ENCODE results near the gene GLCCI1.

Gene GLCCI1

DNA sequence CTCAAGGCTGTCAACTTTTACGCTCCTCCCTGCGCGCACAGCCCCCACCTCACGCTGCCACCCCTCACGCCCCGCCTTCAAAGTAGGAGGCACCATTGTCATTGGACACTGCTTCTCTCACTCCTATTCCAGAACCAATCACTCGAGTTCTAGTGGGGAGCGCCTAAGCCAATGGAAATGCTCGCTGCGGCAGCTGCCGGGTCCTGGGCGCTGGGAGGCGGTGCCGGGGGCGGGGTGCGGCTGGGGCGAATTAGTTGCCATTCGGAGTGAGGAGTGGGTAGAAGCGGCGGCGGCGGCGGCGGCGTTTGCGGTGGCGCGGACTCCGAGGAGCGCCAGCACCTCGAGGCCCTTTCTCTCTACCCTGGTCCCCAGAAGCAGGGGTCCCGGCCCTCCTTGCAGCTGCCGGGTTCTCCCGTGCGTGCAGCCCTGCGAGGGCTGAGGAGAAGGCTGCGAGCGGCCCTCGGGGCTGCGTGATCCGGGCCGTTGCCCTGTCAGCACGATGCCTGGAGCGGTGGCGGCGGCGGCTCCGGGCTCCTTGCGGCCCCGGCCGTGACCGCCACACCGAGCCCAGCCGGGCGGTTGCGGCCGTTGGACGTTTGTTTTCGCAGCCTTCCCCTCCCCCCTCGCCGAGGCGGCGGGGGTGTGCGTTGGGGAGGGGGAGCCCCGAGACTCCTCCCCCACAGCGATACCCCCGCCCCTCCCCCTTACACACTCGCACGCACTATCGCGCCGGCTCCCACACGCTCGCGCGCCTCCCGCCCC lies at the start of gene GLCCI1:
TSS of gene GLCCI1 (plus strand) at position 253 of the 762 bp plus-strand sequence. CDS start 555 bp downstream, outside the sequence.
- in situ Hi-C loops (cut with MboI; ENCODE audit: low pct_unique_long_range_greater_than_20kb, low sequenced_read_pairs): no loop called here
- peak; percentile 98 for DNase-seq

DNA sequence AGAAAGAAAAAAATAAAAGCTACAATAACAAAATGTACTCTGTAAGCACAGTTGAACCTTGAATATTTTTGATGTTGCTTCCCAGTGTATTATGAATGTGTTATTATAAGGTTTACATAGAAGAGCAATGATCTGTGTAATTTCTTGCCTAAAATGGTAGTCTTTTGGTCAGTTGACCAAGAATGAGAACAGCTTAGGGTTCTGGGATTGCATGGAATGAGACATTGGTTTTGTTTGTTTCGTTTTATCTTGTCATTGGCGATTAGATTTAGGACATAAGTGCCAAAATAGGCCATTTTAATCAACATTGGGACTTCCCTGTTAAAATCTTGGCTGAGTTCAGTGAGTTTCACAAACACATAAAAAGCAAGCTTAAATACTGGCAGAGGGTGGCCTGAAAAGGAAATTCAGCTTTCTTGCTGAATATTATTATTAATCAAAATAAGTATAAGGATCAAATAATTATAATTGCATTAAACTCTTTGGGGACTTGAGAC lies 49.1 kb upstream of the GLCCI1 start:
- no peak for DNase-seq
- in situ Hi-C loops (cut with MboI; ENCODE audit: low pct_unique_long_range_greater_than_20kb, low sequenced_read_pairs): no loop called here

DNA sequence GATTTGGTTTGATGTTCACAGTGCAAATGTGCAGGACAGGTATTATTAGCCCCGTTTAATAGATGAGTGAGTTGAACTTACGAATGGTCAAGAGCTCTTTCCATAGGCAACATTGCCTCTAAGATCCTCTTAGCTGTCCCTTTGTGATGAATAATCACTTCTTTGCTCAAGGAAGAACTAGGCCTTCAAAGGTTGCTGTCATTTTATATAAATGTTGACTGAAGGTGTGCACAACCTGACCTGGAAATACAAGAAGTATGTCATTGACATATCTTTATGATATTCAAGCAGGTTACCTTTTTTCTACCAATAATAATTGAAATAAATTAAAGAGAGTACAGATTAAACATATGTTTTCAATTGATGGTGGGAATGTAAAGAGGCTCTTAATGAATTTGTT lies 48.5 kb upstream of the GLCCI1 start:
- in situ Hi-C loops (cut with MboI; ENCODE audit: low pct_unique_long_range_greater_than_20kb, low sequenced_read_pairs): no loop called here
- no peak for DNase-seq

DNA sequence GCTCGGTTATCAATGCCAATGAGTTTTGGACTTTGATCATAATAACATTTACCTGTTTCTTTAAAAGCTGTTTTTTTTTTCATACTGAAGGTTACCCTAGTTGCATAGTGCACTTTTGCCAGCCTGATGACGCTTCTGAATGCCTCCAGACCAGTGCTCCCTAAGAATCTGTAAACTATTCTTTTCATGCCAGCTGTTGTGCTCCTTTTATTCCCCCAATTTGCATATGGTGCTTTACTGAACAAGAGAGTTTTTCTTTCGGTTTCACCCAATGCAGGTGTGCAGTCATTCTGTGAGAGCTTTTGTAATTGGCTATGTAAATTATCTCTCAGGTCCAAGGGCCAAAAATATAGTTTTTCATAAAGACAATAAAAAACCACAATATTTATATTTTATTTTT lies 48.1 kb upstream of the GLCCI1 start:
- DNase-seq: no peak
- in situ Hi-C loops (cut with MboI; ENCODE audit: low pct_unique_long_range_greater_than_20kb, low sequenced_read_pairs): no loop called here

DNA sequence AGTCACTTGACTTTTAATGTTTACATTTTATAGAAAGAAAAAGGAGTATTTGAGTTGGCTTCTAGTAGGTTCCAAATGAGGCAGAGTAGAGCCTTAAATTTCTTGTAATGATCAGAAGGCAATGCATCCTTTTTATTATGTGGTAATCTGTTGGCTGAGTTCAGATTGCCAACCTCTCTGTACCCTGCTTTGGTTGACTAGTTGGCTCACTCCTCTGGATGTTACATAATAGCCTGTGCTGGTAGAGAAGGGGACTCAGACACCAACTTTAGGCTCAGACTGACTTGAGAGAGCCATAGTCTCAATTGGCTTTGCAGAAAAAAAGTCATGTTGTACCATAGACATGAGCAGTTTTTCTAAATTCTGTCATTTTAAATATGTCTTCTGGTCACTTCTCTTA lies 46.8 kb upstream of the GLCCI1 start:
- DNase-seq: no peak
- in situ Hi-C loops (cut with MboI; ENCODE audit: low pct_unique_long_range_greater_than_20kb, low sequenced_read_pairs): no loop called here

DNA sequence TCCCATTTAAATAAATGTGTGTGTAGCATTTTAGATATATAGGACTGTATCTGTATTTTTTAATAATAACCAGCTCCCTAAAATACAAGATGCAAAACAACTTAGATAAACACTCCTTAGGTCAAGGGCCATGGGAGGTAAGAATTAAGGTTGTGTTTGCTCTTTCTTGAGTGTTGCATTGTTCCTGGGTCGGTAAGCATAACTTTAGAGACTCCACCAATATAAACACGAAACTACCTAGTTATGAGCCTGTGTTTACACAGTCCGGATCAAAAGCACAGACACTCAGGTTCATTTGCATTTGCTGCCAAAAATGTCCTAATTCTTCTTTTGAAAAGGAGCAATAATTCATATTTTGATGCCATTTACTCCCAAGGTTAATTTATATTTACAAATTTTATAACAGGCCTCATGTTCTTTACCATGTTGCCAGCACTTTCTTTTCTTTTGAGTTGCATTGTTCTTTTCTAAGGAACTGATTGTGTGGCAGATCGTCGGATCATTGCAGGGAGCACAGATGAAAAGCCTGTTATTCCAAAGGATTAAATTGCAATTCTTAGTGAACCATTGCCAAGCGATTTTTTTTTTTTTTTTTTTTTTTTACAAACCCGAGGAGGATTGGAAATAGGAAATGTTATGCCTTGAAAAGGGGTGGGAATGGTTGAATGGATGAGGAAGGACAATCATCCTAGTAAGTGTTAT lies 45.8 kb upstream of the GLCCI1 start:
- in situ Hi-C loops (cut with MboI; ENCODE audit: low pct_unique_long_range_greater_than_20kb, low sequenced_read_pairs): no loop called here
- DNase-seq: no peak

DNA sequence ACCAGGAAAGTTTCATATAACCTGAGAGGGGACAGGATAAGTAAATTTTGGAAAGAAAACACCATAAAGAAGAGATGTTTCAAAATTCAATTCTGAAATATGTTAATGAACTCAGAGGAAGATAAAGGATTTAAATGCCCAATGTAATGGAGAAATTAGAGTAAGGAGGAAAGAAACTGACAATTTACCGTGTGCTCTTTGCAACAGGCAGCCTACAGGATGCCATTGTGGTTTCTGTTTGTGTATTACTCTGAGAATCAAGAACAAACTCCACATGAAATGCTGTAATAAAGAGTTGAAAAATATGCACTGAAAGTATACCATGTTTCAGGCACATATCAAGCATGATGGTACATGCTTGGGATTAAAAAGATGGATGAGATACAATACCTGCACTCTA lies 44.8 kb upstream of the GLCCI1 start:
- DNase-seq: no peak
- in situ Hi-C loops (cut with MboI; ENCODE audit: low pct_unique_long_range_greater_than_20kb, low sequenced_read_pairs): no loop called here

DNA sequence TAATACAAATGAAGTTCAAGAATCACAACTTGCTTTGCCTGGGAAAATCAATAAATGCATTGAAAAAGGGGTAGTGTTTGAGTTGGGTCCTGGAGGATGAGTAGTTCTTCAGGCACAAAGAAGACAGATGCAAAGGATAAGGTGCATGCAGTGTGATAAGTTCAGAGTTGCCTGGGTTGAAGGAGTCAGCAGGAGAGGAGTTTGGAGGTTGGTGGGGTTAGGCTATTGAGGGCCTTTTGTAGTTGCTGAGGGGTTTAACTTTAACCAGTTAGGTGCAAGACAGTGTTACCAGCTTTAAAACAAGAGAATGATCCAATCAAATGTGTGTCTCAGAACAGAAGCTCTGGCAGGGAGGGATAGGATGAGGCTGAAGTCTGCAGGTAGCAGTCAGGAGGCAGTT lies 44.3 kb upstream of the GLCCI1 start:
- DNase-seq: no peak
- in situ Hi-C loops (cut with MboI; ENCODE audit: low pct_unique_long_range_greater_than_20kb, low sequenced_read_pairs): no loop called here

DNA sequence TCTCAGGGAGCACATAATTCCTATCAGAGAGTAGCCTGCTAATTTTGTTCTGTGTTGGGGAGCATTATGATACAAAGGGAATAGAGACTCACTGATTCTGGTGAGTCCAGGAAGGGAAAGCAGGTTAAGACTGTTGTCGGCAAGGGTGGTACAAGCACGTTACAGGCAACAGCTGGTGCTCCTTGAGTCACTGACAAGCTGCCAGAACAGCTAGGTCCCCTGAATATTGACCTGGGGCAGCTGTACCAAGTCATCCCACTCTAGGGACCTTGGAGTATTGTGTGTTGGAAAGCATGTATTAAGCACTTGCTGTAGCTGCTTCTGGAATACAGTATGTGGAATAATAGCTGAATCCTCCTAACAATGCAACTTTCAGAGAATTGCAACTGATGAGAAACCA lies 37.0 kb upstream of the GLCCI1 start:
- no peak for DNase-seq
- in situ Hi-C loops (cut with MboI; ENCODE audit: low pct_unique_long_range_greater_than_20kb, low sequenced_read_pairs): no loop called here

DNA sequence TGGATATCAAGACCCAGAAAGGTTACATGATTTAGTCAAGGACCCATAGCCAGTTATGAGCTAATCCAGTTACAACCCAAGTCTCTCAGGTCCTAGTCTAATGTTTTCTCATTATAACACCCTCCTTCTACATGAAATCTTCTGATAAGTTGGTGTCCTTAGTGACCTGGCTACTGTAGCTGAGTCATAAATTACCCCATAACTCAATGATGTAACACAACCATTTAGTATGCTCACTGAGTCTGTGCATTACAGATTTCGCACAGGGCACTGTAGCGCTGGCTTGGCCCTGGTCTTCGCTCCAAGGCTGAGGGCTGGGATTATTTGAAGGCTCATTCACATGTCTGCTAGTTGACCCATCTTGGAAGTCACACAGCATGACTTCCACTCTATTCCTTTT lies 36.0 kb upstream of the GLCCI1 start:
- in situ Hi-C loops (cut with MboI; ENCODE audit: low pct_unique_long_range_greater_than_20kb, low sequenced_read_pairs): no loop called here

DNA sequence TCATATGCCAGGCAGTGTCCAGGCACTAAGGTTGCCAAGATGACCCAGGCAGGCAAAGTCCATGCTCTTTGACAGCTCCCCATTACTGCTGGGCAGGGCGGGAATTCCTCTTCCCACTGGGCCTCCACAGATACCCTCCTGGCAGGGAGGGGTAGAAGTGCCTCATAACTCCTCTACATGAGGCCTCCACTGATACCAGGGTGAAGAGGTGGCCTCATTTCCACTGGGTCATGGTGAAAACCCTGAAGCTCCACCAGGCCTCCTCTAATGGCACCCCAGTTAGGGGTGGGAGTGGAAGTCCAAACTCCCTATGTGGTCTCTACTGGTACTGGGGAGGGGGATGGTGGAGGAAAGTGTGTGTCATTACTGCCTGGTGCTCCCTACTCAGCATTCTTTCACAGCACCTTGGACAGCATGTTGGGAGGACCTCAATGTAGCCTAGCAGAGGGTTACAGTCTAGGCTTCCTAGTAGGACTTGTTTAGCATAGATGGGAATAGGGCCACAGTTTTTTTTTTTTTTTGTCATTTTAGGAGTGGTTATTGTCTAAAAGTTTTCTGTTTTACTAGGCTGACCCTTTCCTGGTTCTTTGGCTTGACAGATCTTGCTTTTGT lies 34.6 kb upstream of the GLCCI1 start:
- in situ Hi-C loops (cut with MboI; ENCODE audit: low pct_unique_long_range_greater_than_20kb, low sequenced_read_pairs): no loop called here

More for the DNA sequence above, 36.0 kb upstream of the GLCCI1 start:
- DNase-seq: no peak

DNA sequence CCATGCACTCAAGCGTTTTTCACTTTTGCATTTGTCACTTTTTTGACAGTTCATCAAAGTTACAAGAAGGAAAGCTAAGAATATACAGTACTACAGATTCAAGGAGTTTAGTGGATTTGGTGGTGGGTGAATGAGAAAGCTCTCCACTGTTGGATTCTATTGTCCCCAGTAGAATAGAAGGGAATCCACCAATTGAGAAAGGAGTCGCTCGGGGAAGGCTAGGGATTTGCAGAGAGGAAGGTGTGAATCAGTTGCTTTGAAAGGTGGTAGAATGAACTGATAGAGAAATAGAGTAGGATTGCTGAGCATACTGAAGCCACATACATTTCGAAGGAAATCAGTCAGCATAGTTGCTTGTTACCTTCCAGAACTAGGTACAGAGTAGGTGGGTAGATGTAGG lies 33.7 kb upstream of the GLCCI1 start:
- in situ Hi-C loops (cut with MboI; ENCODE audit: low pct_unique_long_range_greater_than_20kb, low sequenced_read_pairs): no loop called here
- no peak for DNase-seq

More for the DNA sequence above, 34.6 kb upstream of the GLCCI1 start:
- no peak for DNase-seq

DNA sequence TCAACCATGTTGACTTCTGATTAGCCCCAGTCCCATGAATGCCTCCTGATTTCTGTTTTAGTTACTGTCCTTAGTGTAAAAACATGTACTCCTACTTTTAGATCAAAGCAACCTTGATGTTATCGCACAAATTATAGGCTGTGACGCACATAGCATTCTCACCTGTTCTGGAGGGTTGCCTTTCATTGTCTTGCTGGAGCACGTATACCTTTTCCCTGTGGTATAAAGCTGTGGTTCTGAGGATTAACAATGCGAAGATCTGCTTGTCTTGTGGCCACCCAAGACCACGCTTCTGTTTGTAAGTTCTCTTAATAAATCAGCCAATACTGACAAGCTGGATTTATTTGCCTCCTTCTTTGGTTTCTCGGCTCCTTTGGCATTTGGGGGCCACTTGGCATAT lies 30.1 kb upstream of the GLCCI1 start:
- in situ Hi-C loops (cut with MboI; ENCODE audit: low pct_unique_long_range_greater_than_20kb, low sequenced_read_pairs): no loop called here
- no peak for DNase-seq

DNA sequence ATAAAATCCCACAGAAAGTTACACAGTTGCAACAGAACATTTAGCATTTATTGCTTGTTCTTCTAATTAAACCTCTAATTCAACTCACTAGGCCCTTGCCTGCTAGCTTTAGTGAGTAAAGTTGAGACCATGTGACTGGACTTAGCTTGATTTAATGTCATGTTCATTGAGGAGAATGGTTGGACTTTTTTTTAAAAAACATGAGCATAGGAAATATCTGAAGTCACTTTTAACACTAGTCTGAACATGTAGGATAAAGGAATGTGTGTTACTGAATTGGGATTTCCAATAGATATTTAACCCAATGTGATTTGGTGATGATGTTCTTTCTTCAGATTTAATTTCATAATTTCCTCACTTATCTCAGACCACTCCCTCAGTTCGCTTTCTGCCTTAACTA lies 24.6 kb upstream of the GLCCI1 start:
- in situ Hi-C loops (cut with MboI; ENCODE audit: low pct_unique_long_range_greater_than_20kb, low sequenced_read_pairs): no loop called here
- no peak for DNase-seq

DNA sequence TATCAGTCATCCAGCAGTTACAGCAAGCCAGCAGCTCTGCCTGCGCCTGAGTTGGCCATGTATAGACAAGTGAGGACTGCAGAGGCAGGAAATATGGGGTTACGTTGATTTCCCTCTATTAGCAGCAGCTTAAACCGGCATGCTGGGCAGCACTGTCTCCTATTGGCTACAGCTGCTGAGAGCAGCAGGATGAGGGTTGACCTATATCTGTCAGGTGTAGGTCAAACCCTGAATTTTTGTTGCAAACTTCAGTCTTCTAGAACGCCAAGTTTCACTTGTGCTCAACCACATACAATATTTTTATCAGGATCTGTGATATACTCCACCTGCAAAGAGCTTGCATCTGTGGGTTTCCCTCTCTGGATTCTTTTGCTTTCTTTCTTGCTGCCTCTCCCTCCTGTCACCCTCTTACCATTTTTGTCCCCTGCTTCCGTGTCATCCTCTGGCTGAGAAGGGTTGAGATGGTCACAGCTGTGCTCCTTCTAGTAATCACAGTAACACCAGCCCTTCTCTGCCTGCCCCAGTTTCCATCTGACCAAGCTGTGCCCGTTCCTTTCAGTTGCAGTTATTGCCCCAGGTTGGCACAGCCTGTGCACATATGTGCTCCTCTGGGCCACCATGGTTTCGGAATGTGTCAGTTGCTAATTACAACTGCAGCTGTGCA lies 23.8 kb upstream of the GLCCI1 start:
- DNase-seq: no peak

DNA sequence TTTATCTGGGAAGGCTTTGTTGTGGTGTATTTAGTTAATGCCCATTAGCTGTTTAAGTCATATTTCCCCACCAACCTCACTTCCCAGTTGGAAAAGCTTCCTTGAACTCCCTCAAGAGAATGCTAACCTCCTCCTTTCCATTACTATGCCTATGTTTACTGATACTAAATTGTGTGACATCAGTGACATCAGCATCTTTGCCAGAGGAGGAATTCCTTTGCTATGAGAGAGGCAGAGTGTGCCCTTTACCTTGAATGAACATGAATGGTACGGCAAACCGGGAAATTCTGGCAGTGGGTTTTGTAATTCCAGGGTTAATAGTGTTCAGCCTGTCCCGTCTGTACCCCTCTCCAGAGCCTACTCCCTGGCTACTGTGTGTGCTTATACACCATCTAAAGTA lies 22.1 kb upstream of the GLCCI1 start:
- in situ Hi-C loops (cut with MboI; ENCODE audit: low pct_unique_long_range_greater_than_20kb, low sequenced_read_pairs): no loop called here
- DNase-seq: no peak

More for the DNA sequence above, 23.8 kb upstream of the GLCCI1 start:
- in situ Hi-C loops (cut with MboI; ENCODE audit: low pct_unique_long_range_greater_than_20kb, low sequenced_read_pairs): no loop called here

DNA sequence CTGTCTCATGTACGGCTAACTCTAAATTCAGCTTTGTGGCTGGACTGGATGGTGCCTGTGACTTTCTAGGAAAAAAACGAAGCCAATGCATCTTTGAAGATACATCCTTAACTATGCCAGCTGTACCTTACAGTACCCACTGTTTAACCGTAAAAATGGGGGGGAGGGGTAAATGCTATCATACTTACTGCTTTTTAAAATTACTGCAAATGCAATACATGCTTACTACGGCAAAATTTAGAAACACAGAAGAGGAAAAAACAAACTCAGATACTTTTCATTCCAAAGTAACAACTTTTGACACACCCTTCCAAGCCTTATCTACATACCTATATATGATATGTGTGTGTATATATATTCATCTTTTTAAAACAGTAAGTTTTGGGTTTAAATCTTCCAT lies 20.4 kb upstream of the GLCCI1 start:
- in situ Hi-C loops (cut with MboI; ENCODE audit: low pct_unique_long_range_greater_than_20kb, low sequenced_read_pairs): no loop called here
- no peak for DNase-seq

DNA sequence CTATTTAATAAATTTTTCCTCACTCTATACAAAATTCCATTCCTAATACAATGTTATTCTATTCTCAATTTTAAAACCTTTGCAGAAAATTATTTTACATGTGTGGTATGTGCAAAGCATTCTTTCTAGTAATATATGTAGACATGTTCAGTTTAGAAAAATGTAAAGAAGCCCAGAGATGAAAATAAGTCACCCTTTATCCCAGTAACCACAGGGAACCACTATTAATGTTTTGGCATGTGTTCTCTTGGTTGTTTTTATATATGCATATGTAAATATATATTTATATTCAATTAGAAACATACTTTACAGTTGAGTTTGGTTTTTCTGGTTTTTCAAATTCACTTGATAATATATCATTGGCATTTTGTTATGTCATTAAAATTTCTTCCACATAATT lies 14.8 kb upstream of the GLCCI1 start:
- DNase-seq: no peak
- in situ Hi-C loops (cut with MboI; ENCODE audit: low pct_unique_long_range_greater_than_20kb, low sequenced_read_pairs): no loop called here

DNA sequence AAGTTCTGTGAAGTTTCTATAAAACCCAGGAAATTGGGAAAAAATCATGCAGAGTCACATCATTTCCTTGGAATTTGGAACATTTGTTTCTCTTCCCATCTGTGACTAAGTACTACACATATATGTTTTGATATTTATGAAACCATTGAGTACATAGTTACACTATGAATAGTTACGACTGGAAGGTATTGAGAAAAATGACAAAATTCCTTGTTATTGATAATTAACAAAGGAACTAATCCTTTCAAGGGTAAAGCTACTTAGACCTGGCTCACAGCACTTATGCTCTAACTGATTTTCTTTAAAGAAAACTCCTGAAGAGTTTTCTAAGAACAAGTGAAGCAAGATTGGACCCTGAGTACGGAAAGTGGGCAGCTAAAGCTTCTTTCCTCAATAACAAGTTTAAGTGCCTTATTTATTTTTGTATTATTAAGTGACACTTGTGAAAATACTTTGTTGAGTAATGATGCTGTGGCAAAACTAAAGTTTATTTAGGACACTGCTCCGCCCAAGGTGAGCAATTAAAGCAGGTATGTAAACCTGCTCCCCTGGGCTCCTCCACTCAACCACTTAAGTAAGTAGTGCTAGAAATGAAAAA lies 12.0 kb upstream of the GLCCI1 start:
- in situ Hi-C loops (cut with MboI; ENCODE audit: low pct_unique_long_range_greater_than_20kb, low sequenced_read_pairs): no loop called here
- DNase-seq: no peak

All from KBM-7 (cell line).